DMS53 treated with DMSO at 0.1 percent for 48 hours (cell line): Measurements from ENCODE around the gene CCSAP.
"Not testable (repeated sequence)": the region's sequence is repeated elsewhere in the genome, so short reads cannot be mapped to it uniquely, and the experiment has no call there.

Source experiments
- DNase-seq: peaks from one replicate; lab custom pipeline; 2025; ENCODE audit not compliant: unreplicated experiment; lab: John Stamatoyannopoulos, UW

Gene CCSAP

GRCh38 chr1:229327765-229328164, 15.1 kb downstream of the CCSAP start:
- not testable (repeated sequence) for DNase-seq

- DNase-seq = no peak
Observed at GRCh38 chr1:229326601-229327000, 16.2 kb downstream of the CCSAP start.

GRCh38 chr1:229325853-229326487, 16.9 kb downstream of the CCSAP start:
- no peak for DNase-seq

DNA sequence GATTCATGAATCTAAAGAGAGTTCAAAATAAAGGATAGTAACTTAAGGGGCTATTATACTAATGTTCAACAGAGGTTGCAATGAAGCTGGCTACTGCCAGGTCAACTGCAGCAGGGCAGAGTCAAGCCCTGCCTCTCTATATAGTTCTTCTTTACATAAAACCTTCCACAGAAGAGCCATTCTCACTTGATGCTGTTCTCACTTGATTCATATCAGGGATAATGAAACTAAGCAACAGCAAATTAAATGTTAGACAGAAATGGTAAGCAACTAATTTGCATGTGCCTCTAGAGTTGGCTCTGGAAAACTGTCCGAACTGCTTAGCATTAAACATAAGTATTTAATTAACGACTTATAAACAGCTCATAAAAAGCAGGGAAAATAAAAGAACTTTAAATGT, 17.4 kb downstream of the CCSAP start:
- DNase-seq = no peak

GRCh38 chr1:229323885-229324553, 18.8 kb downstream of the CCSAP start:
- no peak for DNase-seq

DNA sequence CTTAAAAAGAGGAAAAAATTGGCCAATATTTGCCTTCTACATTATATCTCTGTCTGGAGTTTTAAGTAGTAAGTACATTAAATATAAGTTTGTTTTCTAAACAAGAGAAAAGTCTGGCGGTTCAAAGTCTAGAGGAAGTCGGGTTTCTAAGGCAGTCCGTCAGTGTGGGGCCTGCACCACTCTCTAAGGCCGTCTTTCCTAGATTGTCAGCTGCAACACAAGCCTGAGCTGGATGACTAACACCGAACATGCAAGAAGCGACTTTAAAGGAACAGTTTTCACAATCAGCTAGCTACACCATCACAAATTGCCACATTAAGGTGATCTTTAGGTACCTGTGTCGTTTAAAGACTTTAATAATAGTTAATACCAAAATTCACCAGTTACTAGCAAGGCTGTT, 19.6 kb downstream of the CCSAP start:
- no peak for DNase-seq

- no peak for DNase-seq
Observed at GRCh38 chr1:229319487-229319886, 23.4 kb downstream of the CCSAP start.

DNA sequence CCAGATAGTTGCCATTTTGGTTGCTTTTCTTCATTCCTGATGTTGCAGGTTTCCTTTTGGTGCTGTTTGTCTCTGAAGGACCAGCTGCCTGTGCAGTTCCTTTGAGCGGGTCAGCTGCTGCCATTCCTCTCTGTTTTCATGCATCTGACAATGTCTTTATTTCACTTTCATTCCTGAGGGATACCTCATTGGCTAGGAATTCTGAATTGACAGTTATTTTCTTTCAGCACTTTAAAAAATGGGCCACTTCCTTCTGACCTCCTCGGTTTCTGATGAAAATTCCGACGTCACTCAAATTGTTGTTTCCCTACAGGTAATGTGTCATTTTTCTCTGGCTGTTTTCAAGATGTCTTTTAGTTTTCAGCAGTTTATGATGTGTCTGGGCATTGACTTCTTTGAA, 24.8 kb downstream of the CCSAP start:
- DNase-seq = no peak

GRCh38 chr1:229316166-229316565, 26.7 kb downstream of the CCSAP start:
- no peak for DNase-seq

GRCh38 chr1:229310833-229311232, 32.0 kb downstream of the CCSAP start:
- no peak for DNase-seq

- no peak for DNase-seq
Observed at GRCh38 chr1:229309684-229310083, 33.2 kb downstream of the CCSAP start.

DNA sequence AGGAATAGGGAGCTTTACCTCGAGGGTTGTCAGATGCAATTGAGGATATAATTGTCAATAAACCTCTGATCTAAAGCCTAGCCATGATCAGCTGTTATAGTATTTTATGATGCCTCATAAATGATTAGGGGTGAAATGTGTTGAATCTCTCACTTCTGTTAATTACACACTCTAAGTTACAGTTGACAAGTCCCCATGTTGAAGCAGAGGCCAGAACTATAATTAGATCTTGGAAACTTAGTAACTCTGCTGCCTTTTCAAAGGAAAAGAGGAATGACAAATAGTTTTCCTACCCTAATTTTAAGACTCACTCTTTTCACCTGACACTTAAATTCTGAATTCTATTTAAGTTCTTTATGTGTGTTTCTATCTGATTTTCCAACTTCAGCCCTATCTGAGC, 33.8 kb downstream of the CCSAP start:
- DNase-seq = no peak

DNA sequence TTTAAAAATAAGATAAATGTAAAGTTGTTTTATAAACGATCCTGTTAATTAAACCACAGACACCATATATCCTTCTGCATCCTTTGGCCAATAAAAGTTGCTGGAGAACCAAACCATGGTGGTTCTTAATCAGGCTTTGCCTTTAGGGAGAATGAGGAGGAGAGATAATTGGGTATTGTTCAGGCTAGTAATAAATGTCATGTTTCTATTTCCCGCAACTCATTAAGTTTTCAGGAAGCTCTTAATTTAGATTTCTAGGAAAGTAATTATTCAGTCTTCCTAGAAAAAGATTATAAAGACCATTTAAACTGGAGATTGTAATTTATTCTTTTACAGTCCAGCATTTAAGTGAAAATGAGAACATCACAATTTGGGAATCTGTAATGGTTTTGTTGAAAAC, 37.5 kb downstream of the CCSAP start:
- DNase-seq = no peak

DNA sequence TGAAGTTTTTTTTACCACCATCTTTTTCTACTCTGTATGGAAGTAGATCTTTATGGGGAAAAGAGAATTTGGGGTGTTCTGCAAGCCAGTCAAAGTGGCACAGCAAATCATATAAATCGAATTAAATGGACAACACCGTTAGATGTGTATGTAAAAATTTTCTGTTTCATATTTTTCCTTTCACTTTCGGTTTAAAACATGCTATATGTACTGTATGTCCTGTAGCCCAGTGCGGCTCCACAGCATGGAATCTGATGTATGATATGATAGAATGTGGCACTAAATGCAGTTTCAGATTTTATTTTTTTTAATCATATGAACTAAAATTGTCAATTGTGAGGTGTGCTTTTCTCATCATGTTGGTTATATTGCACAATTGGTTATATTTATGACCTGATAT, 39.0 kb downstream of the CCSAP start:
- DNase-seq = no peak

- no peak for DNase-seq
Observed at GRCh38 chr1:229302740-229303139, 40.1 kb downstream of the CCSAP start.

DNA sequence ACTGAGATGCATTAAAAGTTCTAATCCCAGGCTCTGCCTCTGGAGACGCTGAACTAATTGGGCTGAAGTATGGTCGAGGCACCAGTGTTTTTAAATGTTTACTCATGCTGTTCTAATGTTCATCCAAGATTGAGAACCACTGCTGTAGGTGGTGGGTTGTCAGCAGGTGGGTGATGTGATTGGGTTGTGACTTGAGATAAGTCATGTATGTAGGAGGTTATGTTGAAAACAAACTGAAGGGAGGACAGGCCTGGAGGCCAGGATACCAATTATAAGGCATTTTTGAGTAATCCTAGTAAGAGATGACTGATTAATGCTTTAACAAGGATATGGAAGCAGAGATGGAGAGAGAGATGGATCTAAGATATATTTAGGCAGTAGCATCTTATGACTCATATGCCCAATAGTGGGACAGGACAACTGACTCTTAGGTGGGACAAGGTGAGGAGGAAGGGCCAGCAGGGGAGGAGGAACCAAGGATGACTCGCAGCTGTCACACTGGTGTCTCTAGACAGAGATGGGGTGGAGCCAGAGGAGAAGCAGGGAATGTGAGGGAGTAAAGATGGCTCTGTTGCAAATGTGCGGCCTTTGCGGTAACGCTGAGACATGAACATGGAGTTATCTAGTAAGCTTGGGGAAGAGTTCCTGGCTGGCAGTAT, 42.6 kb downstream of the CCSAP start:
- no peak for DNase-seq

DNA sequence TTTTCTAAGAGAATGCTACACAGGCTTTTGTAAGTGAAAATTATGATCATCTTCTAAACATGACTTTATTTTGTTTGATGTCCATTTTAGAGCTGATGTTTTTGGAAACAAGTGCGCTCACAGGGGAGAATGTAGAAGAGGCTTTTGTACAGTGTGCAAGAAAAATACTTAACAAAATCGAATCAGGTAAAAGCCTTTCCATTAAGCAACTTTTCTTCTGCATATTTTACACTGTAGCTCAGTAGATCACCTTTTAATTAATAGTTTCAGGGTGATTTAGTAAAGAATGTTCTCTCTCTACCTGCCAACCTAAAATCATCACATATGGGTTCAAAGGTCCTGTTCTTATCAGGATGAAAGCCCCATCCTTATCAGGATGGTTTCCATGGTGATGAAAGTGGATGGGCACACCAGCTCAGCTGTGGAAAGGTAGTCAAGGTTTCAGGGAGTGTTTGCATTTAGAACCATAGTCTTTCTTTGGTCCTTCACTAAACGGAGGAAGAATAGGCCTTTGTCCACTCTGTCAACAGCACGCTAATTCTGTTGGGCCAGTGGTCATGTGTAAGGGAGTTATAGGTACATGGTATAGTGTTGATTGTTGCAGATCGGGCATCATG, 43.9 kb downstream of the CCSAP start:
- no peak for DNase-seq

DNA sequence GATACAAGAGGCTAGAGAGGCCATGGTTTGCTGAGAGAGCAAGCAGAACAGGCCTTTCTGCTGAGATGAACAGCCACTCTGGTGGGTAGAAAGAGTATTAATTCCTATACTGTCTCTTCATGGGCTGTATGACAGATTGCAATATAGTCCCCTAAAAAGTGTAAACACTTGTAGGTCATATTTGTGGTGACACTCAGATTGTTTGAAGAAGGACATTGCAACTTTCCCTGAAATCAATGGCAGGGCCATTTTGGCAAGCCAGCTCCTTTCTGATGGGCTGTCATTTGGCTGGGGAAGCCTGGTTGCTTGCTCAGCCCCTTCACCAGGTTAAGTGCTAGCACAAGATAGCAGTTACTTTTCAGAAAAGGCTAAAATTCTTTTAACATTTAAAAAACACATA, 44.4 kb downstream of the CCSAP start:
- no peak for DNase-seq

GRCh38 chr1:229297746-229298145, 45.1 kb downstream of the CCSAP start:
- no peak for DNase-seq

- no peak for DNase-seq
Observed at GRCh38 chr1:229296541-229296941, 46.3 kb downstream of the CCSAP start.

- DNase-seq = no peak
Observed at GRCh38 chr1:229295745-229296144, 47.1 kb downstream of the CCSAP start.
